Measurements from ENCODE around the gene CA6.
"Not testable (repeated sequence)": the region's sequence is repeated elsewhere in the genome, so short reads cannot be mapped to it uniquely, and the experiment has no call there.

The CA6 gene

GRCh38 chr1:8911416-8912309, 34.0 kb upstream of the CA6 start:
- Histone ChIP-seq H3K4me1 (no peaks in the 10 kb centered on the region), H3K9me3 (no peaks in the 10 kb centered on the region), H3K4me3 (ENCODE audit: low read depth, low read length) (no peak overlapping the region), H3K27me3 (no peaks in the 10 kb centered on the region), H3K36me3 (no peaks in the 10 kb centered on the region)
- no peak for DNase-seq
- no peak for TF ChIP-seq CTCF (IDR thresholded peaks at IDR 0.05; ENCODE audit: low read depth, low read length)

- Histone ChIP-seq H3K9me3 (no peaks in the 10 kb centered on the region), H3K4me3 (ENCODE audit: low read depth, low read length) (no peak overlapping the region), H3K36me3 (no peaks in the 10 kb centered on the region), H3K4me1 (no peaks in the 10 kb centered on the region), H3K27me3 (no peaks in the 10 kb centered on the region)
- no peak for TF ChIP-seq CTCF (IDR thresholded peaks at IDR 0.05; ENCODE audit: low read depth, low read length)
- DNase-seq, result no peak
These were observed 32.2 kb upstream of the CA6 start for GRCh38 chr1:8913457-8913856.

GRCh38 chr1:8914466-8914865, 31.2 kb upstream of the CA6 start:
- Histone ChIP-seq H3K36me3 (no peaks in the 10 kb centered on the region), H3K9me3 (no peaks in the 10 kb centered on the region), H3K4me1 (no peaks in the 10 kb centered on the region), H3K4me3 (ENCODE audit: low read depth, low read length) (no peak overlapping the region), H3K27me3 (no peaks in the 10 kb centered on the region)
- TF ChIP-seq CTCF (IDR thresholded peaks at IDR 0.05; ENCODE audit: low read depth, low read length), result no peak
- DNase-seq, result no peak

GRCh38 chr1:8915446-8915845, 30.2 kb upstream of the CA6 start:
- DNase-seq, result no peak
- no peak overlapping the region for H3K4me3 ChIP-seq (ENCODE audit: low read depth, low read length)
- TF ChIP-seq CTCF (IDR thresholded peaks at IDR 0.05; ENCODE audit: low read depth, low read length), result no peak
- no peaks in the 10 kb centered on the region for H3K36me3 ChIP-seq
- H3K9me3 ChIP-seq, result no peaks in the 10 kb centered on the region
- H3K4me1 ChIP-seq, result no peaks in the 10 kb centered on the region
- H3K27me3 ChIP-seq, result no peaks in the 10 kb centered on the region

- H3K4me1 ChIP-seq; H3K36me3 ChIP-seq; H3K9me3 ChIP-seq; H3K4me3 ChIP-seq (ENCODE audit: low read depth, low read length); DNase-seq; H3K27me3 ChIP-seq: not testable (repeated sequence)
These were observed 28.1 kb upstream of the CA6 start for GRCh38 chr1:8917536-8917935.

GRCh38 chr1:8922962-8923361, 22.7 kb upstream of the CA6 start:
- H3K9me3 ChIP-seq, result no peaks in the 10 kb centered on the region
- no peaks in the 10 kb centered on the region for H3K27me3 ChIP-seq
- no peak for TF ChIP-seq CTCF (IDR thresholded peaks at IDR 0.05; ENCODE audit: low read depth, low read length)
- no peak overlapping the region for H3K4me3 ChIP-seq (ENCODE audit: low read depth, low read length)
- DNase-seq, result no peak
- no peaks in the 10 kb centered on the region for H3K36me3 ChIP-seq
- H3K4me1 ChIP-seq, result no peaks in the 10 kb centered on the region
